ENCODE results near the gene ERG.

The ERG gene

GRCh38 chr21:38492007-38492406 is 6.3 kb downstream of the ERG start:
- Histone ChIP-seq H3K27ac (no peak overlapping the region), H3K4me1 (no peaks in the 10 kb centered on the region)

GRCh38 chr21:38491536-38491935 is 6.7 kb downstream of the ERG start:
- Histone ChIP-seq H3K27me3 (ENCODE audit: control insufficient read depth, insufficient read depth, low read length) (no peaks in the 10 kb centered on the region), H3K4me2 (ENCODE audit: low read length) (no peak overlapping the region), H3K27ac (no peak overlapping the region), H3K4me1 (no peaks in the 10 kb centered on the region), H3K36me3 (ENCODE audit: control insufficient read depth, insufficient read depth, low read length) (no peaks in the 10 kb centered on the region), H3K9ac (no peak overlapping the region), H3K79me2 (no peaks in the 10 kb centered on the region), H2AFZ (no peak overlapping the region), H3K9me3 (ENCODE audit: control insufficient read depth, low read length) (no peaks in the 10 kb centered on the region), H3K4me3 (ENCODE audit: low read depth, low read length) (no peak overlapping the region)
- TF ChIP-seq CTCF (IDR thresholded peaks at IDR 0.05) = no peak

More at GRCh38 chr21:38492007-38492406, 6.3 kb downstream of the ERG start:
- Histone ChIP-seq H3K4me3 (ENCODE audit: low read depth, low read length) (no peak overlapping the region), H3K27me3 (ENCODE audit: control insufficient read depth, insufficient read depth, low read length) (no peaks in the 10 kb centered on the region), H3K36me3 (ENCODE audit: control insufficient read depth, insufficient read depth, low read length) (no peaks in the 10 kb centered on the region), H3K9me3 (ENCODE audit: control insufficient read depth, low read length) (no peaks in the 10 kb centered on the region), H2AFZ (no peak overlapping the region), H3K9ac (no peak overlapping the region), H3K4me2 (ENCODE audit: low read length) (no peak overlapping the region), H3K79me2 (no peaks in the 10 kb centered on the region)
- TF ChIP-seq CTCF (IDR thresholded peaks at IDR 0.05) = no peak

- Histone ChIP-seq H3K36me3 (ENCODE audit: control insufficient read depth, insufficient read depth, low read length) (no peaks in the 10 kb centered on the region), H3K9ac (no peak overlapping the region), H3K4me2 (ENCODE audit: low read length) (no peak overlapping the region), H3K4me1 (no peaks in the 10 kb centered on the region), H3K4me3 (ENCODE audit: low read depth, low read length) (no peak overlapping the region), H3K27me3 (ENCODE audit: control insufficient read depth, insufficient read depth, low read length) (no peaks in the 10 kb centered on the region), H2AFZ (no peak overlapping the region), H3K9me3 (ENCODE audit: control insufficient read depth, low read length) (no peaks in the 10 kb centered on the region), H3K27ac (no peak overlapping the region), H3K79me2 (no peaks in the 10 kb centered on the region)
- TF ChIP-seq CTCF (IDR thresholded peaks at IDR 0.05) = no peak
Measured at GRCh38 chr21:38490411-38491020, 7.8 kb downstream of the ERG start.

- H2AFZ ChIP-seq = no peak overlapping the region
- no peaks in the 10 kb centered on the region for H3K4me1 ChIP-seq
- no peak overlapping the region for H3K27ac ChIP-seq
- no peak overlapping the region for H3K4me3 ChIP-seq (ENCODE audit: low read depth, low read length)
- no peaks in the 10 kb centered on the region for H3K9me3 ChIP-seq (ENCODE audit: control insufficient read depth, low read length)
- no peaks in the 10 kb centered on the region for H3K79me2 ChIP-seq
- H3K4me2 ChIP-seq (ENCODE audit: low read length) = no peak overlapping the region
- H3K9ac ChIP-seq = no peak overlapping the region
- H3K36me3 ChIP-seq (ENCODE audit: control insufficient read depth, insufficient read depth, low read length) = no peaks in the 10 kb centered on the region
- no peaks in the 10 kb centered on the region for H3K27me3 ChIP-seq (ENCODE audit: control insufficient read depth, insufficient read depth, low read length)
- no peak for TF ChIP-seq CTCF (IDR thresholded peaks at IDR 0.05)
Measured at GRCh38 chr21:38489729-38490128, 8.5 kb downstream of the ERG start.

GRCh38 chr21:38489271-38489652 is 9.0 kb downstream of the ERG start:
- Histone ChIP-seq H3K27ac (no peak overlapping the region), H2AFZ (no peak overlapping the region), H3K36me3 (ENCODE audit: control insufficient read depth, insufficient read depth, low read length) (no peaks in the 10 kb centered on the region), H3K9ac (no peak overlapping the region), H3K9me3 (ENCODE audit: control insufficient read depth, low read length) (no peaks in the 10 kb centered on the region), H3K27me3 (ENCODE audit: control insufficient read depth, insufficient read depth, low read length) (no peaks in the 10 kb centered on the region), H3K4me2 (ENCODE audit: low read length) (no peak overlapping the region), H3K4me3 (ENCODE audit: low read depth, low read length) (no peak overlapping the region), H3K79me2 (no peaks in the 10 kb centered on the region), H3K4me1 (no peaks in the 10 kb centered on the region)
- no peak for TF ChIP-seq CTCF (IDR thresholded peaks at IDR 0.05)

Measured in parathyroid adenoma (tissue), 2 donors.